Neural progenitor cell (in vitro differentiated cells): ENCODE results near the gene SMURF1. TPM values are rescaled to one million over a fixed set of nuclear protein-coding genes. Genes with fewer than 3 reads are reported as not detected.

Experiments used
- DNase-seq: peaks from one replicate; pipeline ENCODE4 v3.0.0-alpha.2; 2016; ENCODE audit warnings: low spot score
- H2AFZ ChIP-seq: fragments of 200-600 bp; sonication (generic); replicated peaks from 2 replicates; pipeline ENCODE4 v1.6.1; 2016; ENCODE audit warnings: antibody characterized with exemption
- H3F3A ChIP-seq: fragments of 200-600 bp; sonication (generic); 2 replicates; pipeline ENCODE4 v1.6.1; 2016; ENCODE audit warnings: antibody characterized with exemption, low read depth
- H3K27ac ChIP-seq: fragments of 200-600 bp; sonication (generic); 2 replicates; pipeline ENCODE4 v1.5.1; 2016; ENCODE audit warnings: mild to moderate bottlenecking
- H3K27me3 ChIP-seq: fragments of 200-600 bp; sonication (generic); 2 replicates; pipeline ENCODE4 v1.6.1; 2016; ENCODE audit warnings: mild to moderate bottlenecking, moderate library complexity
- H3K36me3 ChIP-seq: fragments of 200-600 bp; sonication (generic); 2 replicates; pipeline ENCODE4 v1.5.1; 2016
- H3K4me1 ChIP-seq: fragments of 200-600 bp; sonication (generic); 2 replicates; pipeline ENCODE4 v1.6.1; 2016; ENCODE audit warnings: mixed run types
- H3K4me2 ChIP-seq: fragments of 200-600 bp; sonication (generic); 2 replicates; pipeline ENCODE4 v1.6.1; 2016
- H3K4me3 ChIP-seq: fragments of 200-600 bp; sonication (generic); 2 replicates; pipeline ENCODE4 v1.5.1; 2016
- H3K79me2 ChIP-seq: fragments of 200-600 bp; sonication (generic); 2 replicates; pipeline ENCODE4 v1.6.1; 2016; ENCODE audit warnings: low read depth
- H3K9ac ChIP-seq: fragments of 200-600 bp; sonication (generic); 2 replicates; pipeline ENCODE4 v1.6.1; 2016
- H3K9me3 ChIP-seq: fragments of 200-600 bp; sonication (generic); 2 replicates; pipeline ENCODE4 v1.5.1; 2016; ENCODE audit warnings: low read depth
- H4K20me1 ChIP-seq: fragments of 200-600 bp; sonication (generic); 2 replicates; pipeline ENCODE4 v1.6.1; 2016; ENCODE audit warnings: low read depth
- H3K27ac Mint-ChIP-seq: 3 replicates; pipeline ENCODE4 v1.8.0; 2021; ENCODE audit warnings: mixed read lengths
- H3K27me3 Mint-ChIP-seq: 2 replicates; pipeline ENCODE4 v1.8.0; 2022; ENCODE audit warnings: low read depth, mild to moderate bottlenecking, inconsistent platforms, moderate library complexity, mixed read lengths; ENCODE audit not compliant: insufficient read depth
- H3K36me3 Mint-ChIP-seq: 3 replicates; pipeline ENCODE4 v1.8.0; 2021; ENCODE audit warnings: mixed read lengths
- H3K4me1 Mint-ChIP-seq: 3 replicates; pipeline ENCODE4 v1.8.0; 2021; ENCODE audit warnings: mixed read lengths
- H3K4me3 Mint-ChIP-seq: 3 replicates; pipeline ENCODE4 v1.8.0; 2021; ENCODE audit warnings: mild to moderate bottlenecking, moderate library complexity, mixed read lengths
- H3K9me3 Mint-ChIP-seq: 3 replicates; pipeline ENCODE4 v1.8.0; 2020; ENCODE audit warnings: mixed read lengths
- CTCF ChIP-seq: fragments of 200-600 bp; sonication (generic); IDR thresholded peaks from 2 replicates; pipeline ENCODE4 v1.5.1; 2017; ENCODE audit warnings: antibody characterized with exemption, mild to moderate bottlenecking
- EZH2 ChIP-seq: fragments of 200-600 bp; sonication (generic); IDR thresholded peaks from 2 replicates; pipeline ENCODE4 v1.6.1; 2017; ENCODE audit warnings: antibody characterized with exemption, mild to moderate bottlenecking, moderate library complexity
- EZH2phosphoT487 ChIP-seq: fragments of 200-600 bp; sonication (generic); IDR thresholded peaks from 2 replicates; pipeline ENCODE4 v1.6.1; 2017; ENCODE audit warnings: antibody characterized with exemption
- total RNA-seq: library from RNA; depleted of rRNA; stranded (reverse); fragments of >200 nt; gene quantifications from 2 replicates; pipeline ENCODE4 v1.2.3, GENCODE V29; 2015; ENCODE audit warnings: low replicate concordance

The SMURF1 gene
- total RNA-seq, 1 donor from 2014 or later, result 31.0 TPM

- Histone ChIP-seq H3K79me2 (no peaks in the 10 kb centered on the region), H3K4me2 (no peak overlapping the region), H3K4me3 (no peak overlapping the region), H3F3A (no peaks in the 10 kb centered on the region), H3K27ac (no peak overlapping the region), H4K20me1 (no peaks in the 10 kb centered on the region), H3K36me3 (peaks cover 13% of the 10 kb centered on the region), H3K9me3 (peaks cover 10% of the 10 kb centered on the region), H3K27me3 (no peaks in the 10 kb centered on the region), H3K9ac (no peak overlapping the region), H2AFZ (no peak overlapping the region), H3K4me1 (no peaks in the 10 kb centered on the region)
- no peak for DNase-seq
- no peaks in the 10 kb centered on the region for H3K9me3 Mint-ChIP-seq
- peaks cover 63% of the 10 kb centered on the region for H3K36me3 Mint-ChIP-seq
- no peak overlapping the region for H3K27ac Mint-ChIP-seq
- no peak overlapping the region for H3K4me3 Mint-ChIP-seq
- H3K4me1 Mint-ChIP-seq, result no peaks in the 10 kb centered on the region
- no peaks in the 10 kb centered on the region for H3K27me3 Mint-ChIP-seq
- no peak for TF ChIP-seq CTCF
- no peak for TF ChIP-seq EZH2
Measured at GRCh38 chr7:98985406-98985805, 158.5 kb downstream of the SMURF1 start.

GRCh38 chr7:98984126-98984525 is 159.8 kb downstream of the SMURF1 start:
- no peak for DNase-seq
- Histone ChIP-seq H3K27ac (no peak overlapping the region), H3K36me3 (peaks cover 21% of the 10 kb centered on the region), H3K4me3 (no peak overlapping the region), H3K9ac (no peak overlapping the region), H3K79me2 (no peaks in the 10 kb centered on the region), H3K4me2 (no peak overlapping the region), H4K20me1 (no peaks in the 10 kb centered on the region), H2AFZ (no peak overlapping the region), H3K27me3 (no peaks in the 10 kb centered on the region), H3K9me3 (peaks cover 10% of the 10 kb centered on the region), H3F3A (no peaks in the 10 kb centered on the region), H3K4me1 (no peaks in the 10 kb centered on the region)
- TF ChIP-seq EZH2, result no peak
- no peak for TF ChIP-seq EZH2phosphoT487
- TF ChIP-seq CTCF, result no peak
- Mint-ChIP-seq H3K4me1 (no peaks in the 10 kb centered on the region), H3K27me3 (no peaks in the 10 kb centered on the region), H3K27ac (no peak overlapping the region), H3K9me3 (no peaks in the 10 kb centered on the region), H3K4me3 (no peak overlapping the region), H3K36me3 (peaks cover 59% of the 10 kb centered on the region)

- H3K27ac Mint-ChIP-seq, result no peak overlapping the region
- no peaks in the 10 kb centered on the region for H3K27me3 Mint-ChIP-seq
- H3K4me1 ChIP-seq, result no peaks in the 10 kb centered on the region
- no peak overlapping the region for H2AFZ ChIP-seq
- H4K20me1 ChIP-seq, result no peaks in the 10 kb centered on the region
- no peak overlapping the region for H3K9ac ChIP-seq
- TF ChIP-seq CTCF (no peak), EZH2phosphoT487 (no peak), EZH2 (no peak)
- H3K4me2 ChIP-seq, result no peak overlapping the region
- no peaks in the 10 kb centered on the region for H3K79me2 ChIP-seq
- DNase-seq, result no peak
- no peak overlapping the region for H3K4me3 Mint-ChIP-seq
- peaks cover 21% of the 10 kb centered on the region for H3K36me3 ChIP-seq
- no peak overlapping the region for H3K4me3 ChIP-seq
- H3K9me3 Mint-ChIP-seq, result no peaks in the 10 kb centered on the region
- H3K4me1 Mint-ChIP-seq, result no peaks in the 10 kb centered on the region
- peaks cover 10% of the 10 kb centered on the region for H3K9me3 ChIP-seq
- no peak overlapping the region for H3K27ac ChIP-seq
- no peaks in the 10 kb centered on the region for H3K27me3 ChIP-seq
- no peaks in the 10 kb centered on the region for H3F3A ChIP-seq
- H3K36me3 Mint-ChIP-seq, result peaks cover 57% of the 10 kb centered on the region
Measured at GRCh38 chr7:98982686-98983085, 161.2 kb downstream of the SMURF1 start.

GRCh38 chr7:98981701-98982100 is 162.2 kb downstream of the SMURF1 start:
- no peaks in the 10 kb centered on the region for H3K27me3 ChIP-seq
- H4K20me1 ChIP-seq, result no peaks in the 10 kb centered on the region
- H3K36me3 ChIP-seq, result peaks cover 21% of the 10 kb centered on the region
- H3K9ac ChIP-seq, result no peak overlapping the region
- no peak overlapping the region for H3K4me3 ChIP-seq
- no peaks in the 10 kb centered on the region for H3K27me3 Mint-ChIP-seq
- TF ChIP-seq CTCF (no peak), EZH2phosphoT487 (no peak), EZH2 (no peak)
- no peaks in the 10 kb centered on the region for H3K4me1 Mint-ChIP-seq
- no peak overlapping the region for H3K4me2 ChIP-seq
- no peak overlapping the region for H3K4me3 Mint-ChIP-seq
- H3K27ac ChIP-seq, result no peak overlapping the region
- H3K79me2 ChIP-seq, result no peaks in the 10 kb centered on the region
- no peak for DNase-seq
- no peaks in the 10 kb centered on the region for H3K4me1 ChIP-seq
- H3K9me3 ChIP-seq, result peaks cover 9% of the 10 kb centered on the region
- no peaks in the 10 kb centered on the region for H3F3A ChIP-seq
- no peak overlapping the region for H3K27ac Mint-ChIP-seq
- peaks cover 54% of the 10 kb centered on the region for H3K36me3 Mint-ChIP-seq
- H2AFZ ChIP-seq, result no peak overlapping the region
- no peaks in the 10 kb centered on the region for H3K9me3 Mint-ChIP-seq
